HG03378 (cell line): ENCODE measurements around the gene REEP1.
"Not testable (repeated sequence)": the region's sequence is repeated elsewhere in the genome, so short reads cannot be mapped to it uniquely, and the experiment has no call there.

ENCODE experiments used
- ATAC-seq: cut with Tn5 transposase; IDR thresholded peaks from one replicate; pipeline ENCODE4 v1.9.1; 2021; ENCODE audit warnings: mild to moderate bottlenecking, moderate library complexity; ENCODE audit not compliant: unreplicated experiment

Gene REEP1

DNA sequence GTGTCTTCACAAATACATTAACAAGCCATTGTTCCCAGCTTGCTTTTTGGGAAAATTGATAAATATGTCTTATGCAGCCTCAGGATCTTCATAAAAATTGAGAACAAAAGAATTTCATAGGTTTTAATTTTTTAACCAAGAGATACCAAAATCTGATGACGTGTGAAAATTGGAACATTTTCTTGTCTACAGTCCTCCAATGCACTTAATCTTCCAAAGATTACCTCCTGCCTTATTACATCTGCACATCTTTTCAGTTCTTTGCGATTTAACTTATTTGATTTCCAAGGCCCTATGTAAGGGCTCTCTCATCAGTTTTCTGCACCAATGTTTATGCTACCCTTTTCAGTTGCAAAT, 135.1 kb downstream of the REEP1 start:
- ATAC-seq: no peak

DNA sequence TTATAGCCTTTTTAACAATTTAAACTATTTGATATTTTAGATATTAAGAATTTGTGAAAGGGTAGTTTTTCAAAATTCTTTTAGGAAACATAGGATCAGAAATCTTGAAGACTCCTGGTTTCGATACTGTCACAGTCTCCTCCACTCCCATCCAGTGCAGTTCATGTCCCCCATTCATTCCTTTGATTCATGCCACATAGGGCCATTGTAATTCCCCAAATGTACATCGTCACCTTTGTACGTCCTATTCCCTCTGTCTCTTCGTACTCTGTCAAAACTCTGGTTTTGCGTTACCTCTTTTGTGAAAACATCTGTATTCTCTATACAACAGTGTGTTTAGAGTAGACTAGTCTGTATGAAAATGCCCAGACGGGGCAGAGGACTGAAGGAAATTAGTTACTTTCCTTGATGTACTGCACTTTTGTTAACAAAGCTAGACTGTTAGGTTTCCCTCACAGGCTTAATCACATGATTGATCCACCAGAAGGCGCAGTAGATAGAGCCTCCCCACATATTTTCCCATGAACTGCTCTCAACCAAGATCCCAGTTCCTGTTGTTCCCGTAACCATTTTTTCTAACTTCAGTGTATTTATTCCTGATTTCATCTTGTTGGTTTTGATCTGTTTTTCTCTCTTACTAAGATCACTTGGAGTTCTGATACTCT, 135.6 kb downstream of the REEP1 start:
- no peak for ATAC-seq

DNA sequence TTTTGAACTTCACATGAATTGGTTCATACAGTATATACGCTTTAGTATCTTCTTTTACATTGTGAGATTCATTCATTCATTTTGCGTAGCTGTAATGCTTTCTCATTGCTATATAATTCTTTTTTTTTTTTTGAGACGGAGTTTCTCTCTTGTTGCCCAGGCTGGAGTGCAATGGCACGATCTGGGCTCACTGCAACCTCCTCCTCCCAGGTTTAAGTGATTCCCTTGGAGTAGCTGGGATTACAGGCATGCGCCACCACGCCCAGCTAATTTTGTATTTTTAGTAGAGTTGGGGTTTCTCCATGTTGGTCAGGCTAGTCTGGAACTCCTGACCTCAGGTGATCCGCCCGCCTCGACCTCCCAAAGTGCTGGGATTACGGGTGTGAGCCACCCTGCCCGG, 136.9 kb downstream of the REEP1 start:
- ATAC-seq: not testable (repeated sequence)

DNA sequence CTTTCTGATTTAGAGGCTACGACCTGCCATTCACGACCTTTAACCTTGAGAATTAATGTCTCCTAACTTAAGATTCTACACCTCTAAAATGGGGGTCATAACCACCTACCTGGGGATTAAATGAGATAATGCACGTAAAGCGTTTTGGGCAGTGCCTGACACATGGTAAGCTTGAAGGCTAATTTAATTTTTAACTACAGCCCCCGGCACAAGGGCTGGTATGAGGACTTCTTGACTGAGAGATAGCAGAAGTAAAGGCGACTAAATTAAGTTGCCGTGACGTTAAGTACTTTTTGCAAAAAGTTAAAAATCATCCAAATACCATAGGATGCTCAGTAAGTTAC, 137.6 kb downstream of the REEP1 start:
- no peak for ATAC-seq

DNA sequence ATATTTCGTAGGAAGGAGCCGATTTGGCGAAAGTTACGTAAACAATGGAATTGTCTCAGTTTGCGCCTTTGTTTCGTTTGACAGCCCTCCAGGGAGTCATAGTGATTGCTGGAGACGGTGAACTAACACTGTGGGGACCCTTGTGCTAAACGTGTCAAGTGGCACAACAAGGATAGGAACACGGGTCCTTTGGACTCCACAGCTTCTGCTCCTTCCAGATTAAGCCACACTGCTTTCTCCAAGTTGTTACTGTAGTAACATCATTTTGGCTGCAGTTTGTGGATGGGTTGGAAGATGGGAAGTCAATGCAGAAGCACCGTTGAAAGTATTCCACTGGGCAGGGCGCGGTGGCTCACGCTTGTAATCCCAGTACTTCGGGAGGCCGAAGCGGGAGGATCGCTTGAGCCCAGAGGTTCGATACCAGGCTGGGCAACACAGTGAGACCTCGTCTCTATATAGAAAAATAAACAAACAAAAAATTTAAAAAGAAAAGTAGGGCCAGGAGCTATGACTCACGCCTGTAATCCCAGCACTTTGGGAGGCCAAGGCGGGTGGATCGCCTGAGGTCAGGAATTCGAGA, 141.5 kb downstream of the REEP1 start:
- no peak for ATAC-seq

DNA sequence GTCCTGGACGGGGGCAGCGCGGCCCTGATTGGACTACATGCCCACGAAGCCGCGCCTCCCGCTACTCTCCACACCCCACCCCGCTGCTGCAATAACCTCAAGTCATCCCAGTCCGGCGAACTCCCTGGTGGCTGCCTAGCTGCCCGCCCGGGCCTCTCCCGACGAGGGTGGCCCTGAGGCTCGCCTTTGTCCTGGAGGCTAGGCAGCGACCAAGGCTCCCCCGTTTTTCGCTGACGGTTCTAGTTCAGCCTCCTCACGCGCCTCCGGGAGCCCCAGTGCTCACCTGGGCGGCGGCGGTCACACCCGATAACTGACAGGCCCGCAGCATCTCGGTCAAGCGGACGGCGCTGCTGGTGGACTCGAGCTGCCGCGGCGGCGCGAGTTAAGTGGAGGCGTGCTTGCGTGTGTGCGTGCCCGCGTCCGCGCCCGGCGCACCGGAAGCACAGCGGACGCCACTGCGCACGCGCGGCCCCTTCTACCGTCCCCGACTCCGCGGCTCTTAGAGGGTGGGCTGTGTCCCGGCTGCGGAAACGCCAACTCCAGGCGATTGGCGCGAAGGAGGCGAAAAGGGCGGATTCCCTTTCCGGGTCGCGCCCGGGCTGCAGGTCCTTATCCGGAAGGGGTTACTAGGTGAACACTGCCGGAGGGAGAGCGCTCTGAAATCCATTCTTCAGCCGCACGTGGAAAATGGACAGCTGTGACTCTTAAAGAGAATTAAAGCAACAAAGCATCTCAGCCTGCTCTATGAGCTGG, 142.2 kb downstream of the REEP1 start, which contains the start of gene IMMT:
Gene IMMT, minus strand, starts transcription at position 408 of the 753 bp plus-strand sequence. Its CDS starts 80 bp downstream, at position 328.
- ATAC-seq: peak; percentile 81

DNA sequence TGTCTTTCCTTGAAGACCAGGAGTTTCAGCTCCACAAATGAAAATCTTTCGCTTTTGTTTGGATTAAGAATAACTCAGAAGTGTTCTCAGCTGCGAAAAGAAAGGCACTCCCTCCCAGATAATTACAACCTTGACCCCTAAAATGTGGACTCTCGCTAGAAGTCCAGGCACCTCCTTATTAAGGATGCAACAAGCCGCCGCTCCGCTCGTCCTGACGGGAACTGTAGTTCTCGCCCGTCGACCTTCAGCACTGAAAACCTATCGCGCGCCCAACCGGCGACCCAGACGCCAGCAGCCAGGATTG, 142.7 kb downstream of the REEP1 start:
- no peak for ATAC-seq

GRCh38 chr2:86193901-86194567, 143.4 kb downstream of the REEP1 start:
- ATAC-seq: no peak

DNA sequence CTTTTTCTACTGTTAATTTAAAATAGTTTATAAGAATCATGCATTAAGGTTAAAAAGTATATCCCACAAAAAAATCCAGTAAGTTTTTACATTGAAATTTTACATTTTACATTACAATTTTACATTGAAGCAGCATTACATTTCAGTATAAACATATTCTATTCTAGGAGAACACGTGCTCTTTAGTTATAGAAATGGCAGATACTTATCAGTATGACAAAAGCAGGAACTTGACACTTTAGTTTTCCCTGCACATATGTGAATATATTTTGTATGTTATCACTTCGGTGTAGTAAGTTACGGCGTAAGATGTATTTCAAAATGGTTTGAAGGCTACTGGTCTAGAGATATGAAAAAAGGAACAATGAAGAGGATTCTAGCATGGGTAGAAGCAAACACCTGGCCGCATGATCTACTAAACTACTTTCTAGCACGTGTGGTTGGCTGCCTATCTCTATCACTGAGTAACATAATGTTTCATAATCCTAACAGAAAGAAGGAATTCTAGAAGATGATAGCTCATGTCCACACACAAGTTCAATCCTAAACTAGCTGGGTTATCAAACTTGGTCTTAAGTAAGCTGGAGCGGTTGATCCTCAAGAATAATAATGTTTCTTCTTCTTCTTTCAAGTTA, 147.5 kb downstream of the REEP1 start:
- ATAC-seq: no peak

- no peak for ATAC-seq
These were observed 151.0 kb downstream of the REEP1 start for GRCh38 chr2:86186431-86186830.

GRCh38 chr2:86185517-86186212, 151.8 kb downstream of the REEP1 start:
- no peak for ATAC-seq

DNA sequence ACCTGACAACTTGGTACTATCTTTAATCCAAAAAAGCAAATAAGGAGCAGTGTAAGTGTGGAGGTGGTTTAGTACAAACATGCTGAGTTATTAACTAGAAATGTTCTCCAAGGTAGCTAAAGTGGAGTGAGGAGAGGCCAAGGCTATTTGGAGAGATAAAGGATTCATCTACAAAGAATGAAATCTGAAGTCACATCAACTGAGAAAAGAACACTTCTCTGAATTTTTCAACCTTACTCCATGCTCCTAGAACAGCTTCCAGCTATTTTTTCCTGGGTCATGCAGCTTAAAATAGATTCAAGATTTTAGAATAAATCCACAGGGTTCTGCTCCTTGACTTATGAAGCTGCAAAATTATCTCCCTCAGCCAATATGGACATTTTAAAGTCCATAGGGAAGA, 160.8 kb downstream of the REEP1 start:
- ATAC-seq: no peak

DNA sequence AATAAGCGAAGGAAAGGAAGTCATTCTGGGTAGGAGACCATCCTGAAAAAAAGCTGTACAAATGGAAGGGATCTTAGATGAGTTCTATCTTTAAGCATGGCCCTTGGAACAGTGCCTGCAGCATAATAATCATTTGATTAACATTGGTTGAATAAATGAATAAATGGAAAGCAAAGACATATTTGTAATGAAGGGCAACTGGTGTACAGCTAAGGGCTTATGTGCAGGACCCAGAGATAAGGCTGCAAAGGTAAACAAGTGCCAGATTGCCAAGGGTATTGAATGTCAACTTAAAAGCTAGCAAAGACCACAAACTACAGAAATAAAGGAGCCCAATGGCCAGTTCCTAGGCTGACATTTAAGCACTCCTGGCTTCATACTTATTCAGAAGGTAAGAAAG, 161.6 kb downstream of the REEP1 start:
- no peak for ATAC-seq

DNA sequence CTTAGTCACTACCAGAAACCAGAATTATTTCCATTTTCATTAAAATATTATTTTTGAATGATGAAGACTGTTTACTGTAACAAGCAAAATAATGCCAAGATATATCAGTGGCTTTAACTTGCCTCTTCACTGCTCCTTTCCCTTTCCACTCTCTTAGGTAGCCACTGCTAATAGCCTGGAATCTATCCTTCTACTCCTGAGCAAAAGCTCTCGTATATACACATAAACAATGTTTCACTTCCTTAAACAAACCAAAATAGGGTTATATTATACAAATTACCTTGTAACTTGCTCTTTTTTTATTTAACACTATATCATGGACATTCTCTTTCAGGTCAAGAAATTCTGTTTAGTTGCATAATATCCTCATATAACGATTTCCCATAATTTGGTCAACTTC, 163.0 kb downstream of the REEP1 start:
- ATAC-seq: peak; percentile 63

DNA sequence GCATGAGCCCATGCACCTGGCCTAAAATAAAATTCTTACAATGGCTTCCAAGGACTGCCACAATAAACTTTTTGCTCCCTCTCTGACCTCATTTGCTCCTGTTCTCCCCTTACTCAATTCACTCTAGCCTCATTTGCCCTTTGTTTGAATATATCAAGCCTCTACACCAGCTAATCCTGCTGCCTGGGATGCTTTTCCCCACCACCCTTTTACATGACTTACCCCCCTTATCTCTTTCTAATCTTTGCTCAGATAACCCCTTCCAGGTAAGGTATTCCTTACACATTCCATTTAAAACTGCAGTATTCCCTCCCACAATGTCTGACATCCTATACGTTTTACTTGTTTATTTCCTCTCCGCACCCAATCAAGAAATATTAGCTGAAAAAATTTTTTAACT, 164.8 kb downstream of the REEP1 start:
- ATAC-seq: no peak

DNA sequence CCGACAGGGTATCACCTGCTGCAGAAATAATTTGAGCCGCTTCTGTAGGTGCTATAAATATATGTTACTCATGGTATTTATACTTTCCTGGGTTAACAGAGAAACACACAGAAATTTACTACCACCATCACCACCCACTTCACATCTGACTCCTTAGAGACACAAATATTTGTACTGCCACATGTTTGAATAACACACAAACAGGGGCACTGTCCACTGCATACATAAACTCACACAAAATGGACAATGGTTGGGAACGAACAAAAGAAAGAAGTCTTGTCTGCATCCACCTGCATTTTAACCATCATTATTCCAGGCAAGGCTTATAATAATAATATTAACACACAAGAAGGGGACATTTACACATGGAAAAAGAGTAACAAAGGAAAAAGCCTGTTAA, 166.1 kb downstream of the REEP1 start:
- no peak for ATAC-seq

GRCh38 chr2:86170449-86170848, 167.0 kb downstream of the REEP1 start:
- no peak for ATAC-seq
